ENCODE measurements around the gene SLC6A13.
"Not testable (repeated sequence)": the region's sequence is repeated elsewhere in the genome, so short reads cannot be mapped to it uniquely, and the experiment has no call there.

Gene SLC6A13

GRCh38 chr12:237026-237815 lies 25.4 kb downstream of the SLC6A13 start:
- H3K4me3 ChIP-seq (ENCODE audit: control insufficient read depth, low read depth, low read length) = no peak overlapping the region
- no peak for TF ChIP-seq CTCF (conservative IDR thresholded peaks at IDR 0.05; ENCODE audit: control insufficient read depth, insufficient read depth, low read depth, low read length)
- DNase-seq (ENCODE audit: low read depth) = no peak

- no peak for DNase-seq (ENCODE audit: low read depth)
- no peak for TF ChIP-seq CTCF (conservative IDR thresholded peaks at IDR 0.05; ENCODE audit: control insufficient read depth, insufficient read depth, low read depth, low read length)
- no peak overlapping the region for H3K4me3 ChIP-seq (ENCODE audit: control insufficient read depth, low read depth, low read length)
Observed at GRCh38 chr12:236445-236844, 26.2 kb downstream of the SLC6A13 start.

- DNase-seq (ENCODE audit: low read depth); H3K4me3 ChIP-seq (ENCODE audit: control insufficient read depth, low read depth, low read length): not testable (repeated sequence)
Observed at GRCh38 chr12:235967-236366, 26.7 kb downstream of the SLC6A13 start.

- TF ChIP-seq CTCF (conservative IDR thresholded peaks at IDR 0.05; ENCODE audit: control insufficient read depth, insufficient read depth, low read depth, low read length) = no peak
- H3K4me3 ChIP-seq (ENCODE audit: control insufficient read depth, low read depth, low read length) = no peak overlapping the region
- DNase-seq (ENCODE audit: low read depth) = no peak
Observed at GRCh38 chr12:234891-235415, 27.7 kb downstream of the SLC6A13 start.

DNA sequence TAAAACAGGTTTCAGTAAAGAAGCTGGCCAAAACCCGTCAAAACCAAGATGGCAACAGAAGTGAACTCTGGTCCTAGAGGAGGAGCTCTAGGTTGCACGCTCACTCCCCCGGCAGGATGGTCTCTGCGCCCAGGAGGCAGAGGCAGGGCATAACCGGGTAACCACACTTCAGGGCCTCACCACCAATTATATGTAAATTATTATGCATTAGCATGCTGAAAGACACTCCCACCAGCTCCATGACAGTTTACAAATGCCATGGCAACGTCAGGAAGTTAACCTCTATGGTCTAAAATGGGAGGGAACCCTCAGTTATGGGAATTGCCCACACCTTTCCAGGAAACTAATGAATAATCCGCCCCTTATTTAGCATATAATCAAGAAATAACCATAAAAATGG lies 28.6 kb downstream of the SLC6A13 start:
- H3K4me3 ChIP-seq (ENCODE audit: control insufficient read depth, low read depth, low read length) = no peak overlapping the region
- DNase-seq (ENCODE audit: low read depth) = no peak
- TF ChIP-seq CTCF (conservative IDR thresholded peaks at IDR 0.05; ENCODE audit: control insufficient read depth, insufficient read depth, low read depth, low read length) = no peak

DNA sequence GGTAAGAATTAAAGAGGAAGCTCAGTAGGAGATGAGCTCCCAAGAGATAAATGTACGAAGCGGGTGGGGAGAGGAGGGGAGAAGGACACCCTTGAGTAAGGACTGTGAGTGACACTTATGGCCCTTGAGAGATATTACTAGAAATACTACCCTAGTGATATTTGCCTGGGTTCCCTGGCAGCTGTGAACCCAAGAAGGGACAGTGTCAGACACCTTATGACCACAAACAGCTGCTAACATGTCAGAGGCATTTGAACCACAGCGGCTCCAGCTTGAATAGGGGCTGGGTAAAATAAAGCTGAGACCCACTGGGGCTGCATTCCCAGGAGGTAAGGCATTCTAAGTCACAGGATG lies 29.0 kb downstream of the SLC6A13 start:
- TF ChIP-seq CTCF (conservative IDR thresholded peaks at IDR 0.05; ENCODE audit: control insufficient read depth, insufficient read depth, low read depth, low read length) = no peak

DNA sequence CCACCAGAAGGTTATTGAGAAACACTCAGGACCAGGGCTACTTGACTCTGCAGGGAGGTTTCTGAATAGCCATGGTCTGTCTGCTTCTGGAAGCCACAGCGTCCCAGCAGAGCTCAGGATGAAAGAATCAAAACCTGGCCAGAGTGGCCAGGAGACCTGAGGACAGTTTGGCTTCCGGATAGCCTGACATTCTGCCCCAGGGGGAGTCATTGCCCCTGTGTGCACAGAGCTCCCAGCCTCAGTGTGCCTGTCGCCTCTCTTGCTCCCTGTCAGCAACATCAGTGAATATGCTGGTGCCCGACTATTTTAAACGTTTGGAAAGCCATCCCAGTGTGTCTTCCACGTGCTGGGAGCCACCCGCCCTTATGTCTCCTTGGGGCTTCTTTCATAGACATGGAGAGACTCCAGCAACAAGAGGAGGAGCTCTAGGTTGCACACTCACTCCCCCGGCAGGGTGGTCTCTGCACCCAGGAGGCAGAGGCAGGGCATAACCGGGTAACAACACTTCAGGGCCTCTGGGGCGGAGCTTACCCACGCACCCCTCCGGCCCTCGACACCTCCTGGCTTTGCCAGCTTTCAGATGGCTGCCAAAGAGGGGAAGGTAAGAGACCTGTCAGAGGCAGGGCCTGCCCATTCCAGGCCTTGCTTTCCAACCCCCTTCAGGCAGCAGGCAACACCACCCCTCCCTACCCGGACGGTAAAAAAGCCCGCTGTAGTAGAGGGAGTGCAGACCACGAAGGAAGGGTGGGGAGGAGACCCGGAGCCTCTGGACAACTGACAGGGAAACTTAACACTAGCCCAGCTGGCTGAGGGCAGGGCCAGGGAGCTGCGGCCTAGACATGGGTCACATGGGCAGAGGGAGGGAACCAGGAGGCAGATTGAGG lies 29.7 kb downstream of the SLC6A13 start:
- no peak overlapping the region for H3K4me3 ChIP-seq (ENCODE audit: control insufficient read depth, low read depth, low read length)
- DNase-seq (ENCODE audit: low read depth) = no peak
- TF ChIP-seq CTCF (conservative IDR thresholded peaks at IDR 0.05; ENCODE audit: control insufficient read depth, insufficient read depth, low read depth, low read length) = no peak

More for the DNA sequence above, 29.0 kb downstream of the SLC6A13 start:
- no peak overlapping the region for H3K4me3 ChIP-seq (ENCODE audit: control insufficient read depth, low read depth, low read length)
- no peak for DNase-seq (ENCODE audit: low read depth)

All from fibroblast of mammary gland (primary cell).